ENCODE data around the gene MYOZ1. TPM values are rescaled to one million over a fixed set of nuclear protein-coding genes. Genes with fewer than 3 reads are reported as not detected.
A peak's percentile ranks its signal among the peaks of the same experiment; 100 is the strongest.

MYOZ1 gene
- total RNA-seq, 3 donors from 2014 or later: 0.80 to 1.2 (median 0.98) TPM

GRCh38 chr10:73614720-73615119 is 26.6 kb downstream of the MYOZ1 start:
- H3K27me3 ChIP-seq: no peaks in the 10 kb centered on the region
- H3K27ac ChIP-seq: no peak overlapping the region
- TF ChIP-seq POLR2A (IDR thresholded peaks at IDR 0.05): no peak
- TF ChIP-seq POLR2AphosphoS5 (IDR thresholded peaks at IDR 0.05): no peak
- no peak for TF ChIP-seq CTCF (IDR thresholded peaks at IDR 0.05)
- H3K4me3 ChIP-seq: no peak overlapping the region
- DNase-seq (ENCODE audit: low spot score in 2 of 2): no peak
- intact Hi-C loops (cut with DNase I; ENCODE audit: low total_unique reads): no loop called here
- no peaks in the 10 kb centered on the region for H3K4me1 ChIP-seq
- no peaks in the 10 kb centered on the region for H3K9me3 ChIP-seq
- no peaks in the 10 kb centered on the region for H3K36me3 ChIP-seq

- DNase-seq (ENCODE audit: low spot score in 2 of 2): no peak
- Histone ChIP-seq H3K36me3 (no peaks in the 10 kb centered on the region), H3K4me1 (no peaks in the 10 kb centered on the region), H3K4me3 (no peak overlapping the region), H3K9me3 (no peaks in the 10 kb centered on the region), H3K27ac (no peak overlapping the region), H3K27me3 (no peaks in the 10 kb centered on the region)
- no peak for TF ChIP-seq POLR2A (IDR thresholded peaks at IDR 0.05)
- TF ChIP-seq POLR2AphosphoS5 (IDR thresholded peaks at IDR 0.05): no peak
- TF ChIP-seq CTCF (IDR thresholded peaks at IDR 0.05): no peak
- intact Hi-C loops (cut with DNase I; ENCODE audit: low total_unique reads): no loop called here
Observed at GRCh38 chr10:73609116-73609515, 32.2 kb downstream of the MYOZ1 start.

- no peaks in the 10 kb centered on the region for H3K36me3 ChIP-seq
- no peaks in the 10 kb centered on the region for H3K4me1 ChIP-seq
- peak overlapping the region in 1 of 3 donors; percentile 17 for H3K4me3 ChIP-seq
- peak overlapping the region; percentile 89 to 91 for H3K27ac ChIP-seq
- no peaks in the 10 kb centered on the region for H3K27me3 ChIP-seq
- no peaks in the 10 kb centered on the region for H3K9me3 ChIP-seq
- DNase-seq (ENCODE audit: low spot score in 2 of 2): peak; percentile 57 to 88
- TF ChIP-seq POLR2A (IDR thresholded peaks at IDR 0.05) (no peak), POLR2AphosphoS5 (IDR thresholded peaks at IDR 0.05) (peak in 2 of 3 donors; percentile 33 to 85), CTCF (IDR thresholded peaks at IDR 0.05) (no peak)
- intact Hi-C loops (cut with DNase I; ENCODE audit: low total_unique reads): no loop called here
Observed at GRCh38 chr10:73601486-73601921, 39.8 kb downstream of the MYOZ1 start.

- TF ChIP-seq POLR2A (IDR thresholded peaks at IDR 0.05) (no peak), CTCF (IDR thresholded peaks at IDR 0.05) (no peak), POLR2AphosphoS5 (IDR thresholded peaks at IDR 0.05) (no peak)
- H3K4me1 ChIP-seq: no peaks in the 10 kb centered on the region
Observed at GRCh38 chr10:73597346-73597745, 43.9 kb downstream of the MYOZ1 start.

GRCh38 chr10:73593812-73594211 is 47.5 kb downstream of the MYOZ1 start:
- intact Hi-C loops (cut with DNase I; ENCODE audit: low total_unique reads): no loop called here
- no peaks in the 10 kb centered on the region for H3K4me1 ChIP-seq
- H3K4me3 ChIP-seq: no peak overlapping the region
- H3K9me3 ChIP-seq: no peaks in the 10 kb centered on the region
- H3K27ac ChIP-seq: no peak overlapping the region
- no peaks in the 10 kb centered on the region for H3K36me3 ChIP-seq
- no peaks in the 10 kb centered on the region for H3K27me3 ChIP-seq
- TF ChIP-seq CTCF (IDR thresholded peaks at IDR 0.05) (no peak), POLR2A (IDR thresholded peaks at IDR 0.05) (no peak), POLR2AphosphoS5 (IDR thresholded peaks at IDR 0.05) (no peak)
- DNase-seq (ENCODE audit: low spot score in 2 of 2): no peak

More at GRCh38 chr10:73597346-73597745, 43.9 kb downstream of the MYOZ1 start:
- no peaks in the 10 kb centered on the region for H3K27me3 ChIP-seq
- intact Hi-C loops (cut with DNase I; ENCODE audit: low total_unique reads): no loop called here
- no peaks in the 10 kb centered on the region for H3K9me3 ChIP-seq
- no peaks in the 10 kb centered on the region for H3K36me3 ChIP-seq
- H3K4me3 ChIP-seq: no peak overlapping the region
- no peak for DNase-seq (ENCODE audit: low spot score in 2 of 2)
- H3K27ac ChIP-seq: no peak overlapping the region
